DND-41 (cell line): ENCODE results near the gene PLAGL2.

ENCODE experiments used
- EZH2 ChIP-seq: IDR thresholded peaks from 3 replicates; pipeline ENCODE4 v1.6.1; 2012; ENCODE audit warnings: borderline replicate concordance, low read depth, mild to moderate bottlenecking, moderate library complexity, low read length, inconsistent platforms; ENCODE audit not compliant: severe bottlenecking
- TF ChIP-seq, protein P1 (sequence below): IDR thresholded peaks from 2 replicates; pipeline ENCODE4 v1.5.1; 2012; ENCODE audit warnings: borderline replicate concordance, low read length, moderate library complexity, mild to moderate bottlenecking; ENCODE audit not compliant: poor library complexity, severe bottlenecking; ENCODE audit errors: extremely low read depth

DNA sequence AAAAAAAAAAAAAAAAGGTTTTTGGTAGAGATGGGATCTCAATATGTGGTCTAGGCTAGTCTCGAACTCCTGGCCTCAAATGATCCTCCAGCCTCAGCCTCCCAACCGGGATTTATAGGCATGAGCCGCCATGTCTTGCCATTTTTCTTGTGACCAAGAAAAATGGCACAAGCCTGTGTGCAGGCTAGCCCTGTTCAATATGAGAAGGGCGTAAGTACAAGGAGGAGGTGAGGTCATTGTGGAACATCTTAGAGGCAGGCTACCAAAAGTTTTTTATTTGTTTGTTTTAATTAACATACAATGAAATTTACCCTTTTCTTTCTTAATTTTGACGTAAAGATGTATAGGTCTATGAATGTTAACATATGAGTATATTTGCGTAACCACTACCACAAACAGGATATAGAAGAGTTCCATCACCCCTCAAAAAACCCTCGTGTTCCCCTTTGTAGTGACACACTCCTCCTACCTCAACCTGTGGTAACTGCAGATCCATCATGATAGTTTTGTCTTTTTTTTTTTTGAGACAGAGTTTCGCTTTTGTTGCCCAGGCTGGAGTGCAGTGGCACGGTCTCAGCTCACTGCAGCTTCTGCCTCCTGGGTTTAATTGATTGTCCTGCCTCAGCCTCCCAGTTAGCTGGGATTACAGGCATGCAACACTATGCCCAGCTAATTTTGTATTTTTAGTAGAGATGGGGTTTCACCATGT lies 41.6 kb upstream of the PLAGL2 start:
- TF ChIP-seq, protein P1, sequence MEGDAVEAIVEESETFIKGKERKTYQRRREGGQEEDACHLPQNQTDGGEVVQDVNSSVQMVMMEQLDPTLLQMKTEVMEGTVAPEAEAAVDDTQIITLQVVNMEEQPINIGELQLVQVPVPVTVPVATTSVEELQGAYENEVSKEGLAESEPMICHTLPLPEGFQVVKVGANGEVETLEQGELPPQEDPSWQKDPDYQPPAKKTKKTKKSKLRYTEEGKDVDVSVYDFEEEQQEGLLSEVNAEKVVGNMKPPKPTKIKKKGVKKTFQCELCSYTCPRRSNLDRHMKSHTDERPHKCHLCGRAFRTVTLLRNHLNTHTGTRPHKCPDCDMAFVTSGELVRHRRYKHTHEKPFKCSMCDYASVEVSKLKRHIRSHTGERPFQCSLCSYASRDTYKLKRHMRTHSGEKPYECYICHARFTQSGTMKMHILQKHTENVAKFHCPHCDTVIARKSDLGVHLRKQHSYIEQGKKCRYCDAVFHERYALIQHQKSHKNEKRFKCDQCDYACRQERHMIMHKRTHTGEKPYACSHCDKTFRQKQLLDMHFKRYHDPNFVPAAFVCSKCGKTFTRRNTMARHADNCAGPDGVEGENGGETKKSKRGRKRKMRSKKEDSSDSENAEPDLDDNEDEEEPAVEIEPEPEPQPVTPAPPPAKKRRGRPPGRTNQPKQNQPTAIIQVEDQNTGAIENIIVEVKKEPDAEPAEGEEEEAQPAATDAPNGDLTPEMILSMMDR: no peak
- no peak for TF ChIP-seq EZH2
